ENCODE data around the gene STON2. TPM values are rescaled to one million over a fixed set of nuclear protein-coding genes. Genes with fewer than 3 reads are reported as not detected.

Gene STON2
- polyA plus RNA-seq, 4 donors = 3.4 to 11.5 (median 4.3) TPM

DNA sequence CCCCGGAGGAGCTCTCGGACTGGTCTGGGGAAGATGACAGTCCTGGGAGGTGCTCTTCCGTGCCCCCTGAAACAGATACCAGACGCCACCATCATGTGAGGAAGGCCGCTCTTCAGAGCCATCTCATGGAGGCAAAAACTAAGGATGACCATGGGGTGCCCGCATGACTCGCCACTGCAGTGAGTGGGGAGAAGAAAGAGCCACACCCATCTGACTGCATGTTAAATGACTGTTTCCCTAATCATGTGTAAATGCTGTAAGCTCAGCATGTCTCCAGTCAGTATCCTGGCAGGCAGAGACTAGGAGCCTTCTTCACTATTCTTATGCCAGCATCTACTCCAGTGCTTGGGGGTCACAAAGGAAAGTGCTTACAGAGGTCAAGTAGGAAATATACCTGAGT is 4.0 kb downstream of the STON2 start:
- Histone ChIP-seq H3K9me3 (ENCODE audit: control insufficient read depth in 2 of 2, insufficient read depth in 1 of 2, low read depth in 1 of 2, low read length in 1 of 2) (peaks cover 0 to 4% of the 10 kb centered on the region in 2 donors), H3K36me3 (ENCODE audit: control insufficient read depth in 3 of 3, insufficient read depth in 2 of 3, low read depth in 1 of 3, low read length in 3 of 3) (peaks cover 0 to 10% (median 0%) of the 10 kb centered on the region in 3 donors), H3K27me3 (ENCODE audit: control insufficient read depth in 3 of 3, insufficient read depth in 3 of 3, low read length in 3 of 3) (no peaks in the 10 kb centered on the region), H3K4me3 (ENCODE audit: low read depth in 1 of 3, low read length in 3 of 3) (no peak overlapping the region), H3K27ac (ENCODE audit: low read depth in 1 of 3, low read length in 2 of 3) (no peak overlapping the region), H3K4me1 (ENCODE audit: control insufficient read depth in 3 of 3, insufficient read depth in 2 of 3, low read depth in 1 of 3, low read length in 2 of 3) (peaks cover 0 to 3% (median 0%) of the 10 kb centered on the region in 3 donors)
- no peak for FAIRE-seq
- DNase-seq = no peak
- WGBS, 3 donors = 94 to 96% (median 95%) methylated on average over 7 of the region's 7 CpGs

DNA sequence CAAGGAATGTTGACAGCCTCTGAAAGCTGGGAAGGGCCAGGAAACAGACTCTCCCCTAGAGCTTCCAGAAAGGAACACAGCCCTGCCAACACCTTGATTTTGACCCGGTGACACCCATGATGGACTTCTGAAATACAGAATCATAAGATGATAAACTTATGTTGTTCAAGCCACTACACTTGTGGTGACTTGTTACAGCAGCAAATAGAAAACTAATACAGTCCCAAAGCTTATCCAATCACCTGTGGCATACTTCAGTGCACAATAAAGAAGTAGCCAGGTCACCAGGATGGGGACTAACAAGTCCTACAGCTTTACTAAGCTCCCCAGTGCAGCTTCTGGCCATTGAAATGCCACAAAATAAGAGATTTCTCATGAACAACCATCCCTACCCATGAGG is 5.4 kb downstream of the STON2 start:
- no peak for FAIRE-seq
- 92 to 97% (median 94%) methylated on average over 1 of the region's 1 CpG for WGBS, 3 donors
- Histone ChIP-seq H3K27ac (ENCODE audit: low read depth in 1 of 3, low read length in 2 of 3) (no peak overlapping the region), H3K4me1 (ENCODE audit: control insufficient read depth in 3 of 3, insufficient read depth in 2 of 3, low read depth in 1 of 3, low read length in 2 of 3) (peaks cover 0 to 3% (median 0%) of the 10 kb centered on the region in 3 donors), H3K36me3 (ENCODE audit: control insufficient read depth in 3 of 3, insufficient read depth in 2 of 3, low read depth in 1 of 3, low read length in 3 of 3) (peaks cover 0 to 10% (median 0%) of the 10 kb centered on the region in 3 donors), H3K9me3 (ENCODE audit: control insufficient read depth in 2 of 2, insufficient read depth in 1 of 2, low read depth in 1 of 2, low read length in 1 of 2) (peaks cover 0 to 4% of the 10 kb centered on the region in 2 donors), H3K4me3 (ENCODE audit: low read depth in 1 of 3, low read length in 3 of 3) (no peak overlapping the region), H3K27me3 (ENCODE audit: control insufficient read depth in 3 of 3, insufficient read depth in 3 of 3, low read length in 3 of 3) (no peaks in the 10 kb centered on the region)
- no peak for DNase-seq

DNA sequence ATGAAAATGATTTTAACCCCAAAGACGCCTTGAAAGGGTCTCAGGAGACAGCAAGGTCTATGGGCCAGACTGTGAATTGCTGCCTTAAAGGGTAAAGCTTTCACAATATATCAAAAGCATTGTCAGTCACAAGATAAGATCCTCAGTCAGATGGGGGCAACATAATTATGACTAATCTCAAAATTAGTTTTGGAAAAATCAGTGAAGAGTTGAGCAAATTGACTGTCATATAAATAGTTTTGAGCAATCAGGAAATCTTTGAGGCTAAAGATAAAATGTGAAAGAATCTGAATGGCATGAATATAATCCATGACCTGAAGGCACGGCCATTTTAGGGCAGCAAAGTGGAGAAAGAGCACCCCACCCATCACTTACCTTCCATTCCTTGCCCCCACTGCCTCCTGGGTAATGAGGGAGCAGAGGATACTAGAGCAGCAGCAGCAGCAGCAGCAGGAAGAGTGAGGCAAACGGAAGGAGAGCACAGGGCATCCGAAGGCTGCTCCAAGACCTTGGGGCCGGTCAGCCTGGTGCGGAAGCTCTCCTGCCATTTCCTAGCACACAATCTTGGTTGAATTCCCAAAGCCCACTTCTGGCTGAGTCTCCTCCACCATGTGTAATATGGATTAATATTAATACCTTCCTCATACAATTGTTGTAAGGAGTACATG is 7.0 kb downstream of the STON2 start:
- DNase-seq (no peak), FAIRE-seq (no peak)
- Histone ChIP-seq H3K4me1 (ENCODE audit: control insufficient read depth in 3 of 3, insufficient read depth in 2 of 3, low read depth in 1 of 3, low read length in 2 of 3) (no peaks in the 10 kb centered on the region), H3K27me3 (ENCODE audit: control insufficient read depth in 3 of 3, insufficient read depth in 3 of 3, low read length in 3 of 3) (no peaks in the 10 kb centered on the region), H3K9me3 (ENCODE audit: control insufficient read depth in 2 of 2, insufficient read depth in 1 of 2, low read depth in 1 of 2, low read length in 1 of 2) (peaks cover 0 to 4% of the 10 kb centered on the region in 2 donors), H3K36me3 (ENCODE audit: control insufficient read depth in 3 of 3, insufficient read depth in 2 of 3, low read depth in 1 of 3, low read length in 3 of 3) (peaks cover 0 to 10% (median 0%) of the 10 kb centered on the region in 3 donors), H3K27ac (ENCODE audit: low read depth in 1 of 3, low read length in 2 of 3) (no peak overlapping the region), H3K4me3 (ENCODE audit: low read depth in 1 of 3, low read length in 3 of 3) (no peak overlapping the region)
- 73 to 85% (median 83%) methylated on average over 6 of the region's 6 CpGs for WGBS, 3 donors

DNA sequence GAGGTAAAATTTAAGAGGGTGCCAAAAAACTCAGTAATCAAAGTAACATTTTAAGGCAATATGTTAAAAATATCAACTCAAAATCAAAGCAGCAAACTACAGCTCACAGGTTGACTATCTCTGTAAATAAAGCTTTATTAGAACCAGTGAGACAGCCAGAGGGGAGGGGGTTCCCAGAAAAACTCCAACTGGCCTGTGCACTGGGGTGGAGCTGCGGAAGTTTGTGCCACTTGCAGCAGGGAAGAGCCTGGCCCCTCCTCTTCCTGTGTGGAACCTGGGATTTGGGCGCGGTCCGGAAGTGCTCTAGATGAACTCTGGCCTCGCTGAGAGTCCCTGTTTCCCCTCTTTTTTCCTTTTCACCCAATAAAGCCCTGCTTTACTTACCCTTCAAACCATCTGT is 8.1 kb downstream of the STON2 start:
- Histone ChIP-seq H3K27me3 (ENCODE audit: control insufficient read depth in 3 of 3, insufficient read depth in 3 of 3, low read length in 3 of 3) (no peaks in the 10 kb centered on the region), H3K4me3 (ENCODE audit: low read depth in 1 of 3, low read length in 3 of 3) (no peak overlapping the region), H3K9me3 (ENCODE audit: control insufficient read depth in 2 of 2, insufficient read depth in 1 of 2, low read depth in 1 of 2, low read length in 1 of 2) (peaks cover 0 to 4% of the 10 kb centered on the region in 2 donors), H3K27ac (ENCODE audit: low read depth in 1 of 3, low read length in 2 of 3) (no peak overlapping the region), H3K4me1 (ENCODE audit: control insufficient read depth in 3 of 3, insufficient read depth in 2 of 3, low read depth in 1 of 3, low read length in 2 of 3) (no peaks in the 10 kb centered on the region), H3K36me3 (ENCODE audit: control insufficient read depth in 3 of 3, insufficient read depth in 2 of 3, low read depth in 1 of 3, low read length in 3 of 3) (peaks cover 0 to 10% (median 0%) of the 10 kb centered on the region in 3 donors)
- WGBS, 3 donors = 79 to 90% (median 84%) methylated on average over 5 of the region's 5 CpGs
- DNase-seq (no peak), FAIRE-seq (no peak)

DNA sequence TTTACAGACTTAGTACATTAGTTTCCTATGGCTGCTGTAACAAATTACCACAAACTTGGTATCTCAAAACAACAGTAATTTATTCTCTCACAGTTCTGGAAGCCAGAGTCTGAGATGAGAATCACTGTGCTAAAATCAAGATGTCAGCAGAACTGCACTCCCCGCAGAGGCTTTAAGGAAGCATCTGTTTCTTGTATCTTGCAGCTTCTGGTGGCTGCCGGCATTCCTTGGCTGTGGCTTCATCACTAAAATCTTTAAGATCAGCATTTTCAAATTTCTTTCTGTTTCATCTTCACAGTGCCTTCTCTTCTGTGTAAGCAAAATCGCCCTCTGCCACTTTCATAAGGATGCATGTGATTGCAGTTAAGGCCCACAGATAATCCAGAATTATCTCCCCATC is 9.4 kb downstream of the STON2 start:
- H3K4me1 ChIP-seq (ENCODE audit: control insufficient read depth in 3 of 3, insufficient read depth in 2 of 3, low read depth in 1 of 3, low read length in 2 of 3) = no peaks in the 10 kb centered on the region
- FAIRE-seq (no peak), DNase-seq (no peak)
- H3K9me3 ChIP-seq (ENCODE audit: control insufficient read depth in 2 of 2, insufficient read depth in 1 of 2, low read depth in 1 of 2, low read length in 1 of 2) = peaks cover 0 to 4% of the 10 kb centered on the region in 2 donors
- no peaks in the 10 kb centered on the region for H3K27me3 ChIP-seq (ENCODE audit: control insufficient read depth in 3 of 3, insufficient read depth in 3 of 3, low read length in 3 of 3)
- 65 to 87% (median 75%) methylated on average over 3 of the region's 3 CpGs for WGBS, 3 donors
- H3K36me3 ChIP-seq (ENCODE audit: control insufficient read depth in 3 of 3, insufficient read depth in 2 of 3, low read depth in 1 of 3, low read length in 3 of 3) = peaks cover 0 to 5% (median 0%) of the 10 kb centered on the region in 3 donors
- no peak overlapping the region for H3K27ac ChIP-seq (ENCODE audit: low read depth in 1 of 3, low read length in 2 of 3)
- no peak overlapping the region for H3K4me3 ChIP-seq (ENCODE audit: low read depth in 1 of 3, low read length in 3 of 3)

DNA sequence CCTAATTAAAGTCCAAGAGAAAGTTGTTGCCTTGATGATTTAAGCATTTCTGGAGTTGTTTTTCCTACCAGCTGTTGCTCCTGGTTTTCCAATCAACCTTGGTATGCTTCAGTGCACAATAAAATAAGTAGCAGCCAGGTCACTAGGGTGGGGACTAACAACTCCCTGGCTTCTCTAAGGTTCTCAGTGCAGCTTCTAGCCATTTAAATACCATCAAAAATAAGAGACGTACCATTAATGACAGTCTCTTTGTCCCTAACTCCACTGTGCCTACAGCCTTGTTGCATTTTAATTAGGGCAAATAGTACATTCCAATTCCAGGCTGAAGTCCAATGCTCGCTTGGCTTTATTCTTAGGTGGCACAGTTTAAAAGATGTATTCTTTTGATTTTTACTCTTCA is 11.8 kb downstream of the STON2 start:
- no peak overlapping the region for H3K27ac ChIP-seq (ENCODE audit: low read depth in 1 of 3, low read length in 2 of 3)
- FAIRE-seq = no peak

DNA sequence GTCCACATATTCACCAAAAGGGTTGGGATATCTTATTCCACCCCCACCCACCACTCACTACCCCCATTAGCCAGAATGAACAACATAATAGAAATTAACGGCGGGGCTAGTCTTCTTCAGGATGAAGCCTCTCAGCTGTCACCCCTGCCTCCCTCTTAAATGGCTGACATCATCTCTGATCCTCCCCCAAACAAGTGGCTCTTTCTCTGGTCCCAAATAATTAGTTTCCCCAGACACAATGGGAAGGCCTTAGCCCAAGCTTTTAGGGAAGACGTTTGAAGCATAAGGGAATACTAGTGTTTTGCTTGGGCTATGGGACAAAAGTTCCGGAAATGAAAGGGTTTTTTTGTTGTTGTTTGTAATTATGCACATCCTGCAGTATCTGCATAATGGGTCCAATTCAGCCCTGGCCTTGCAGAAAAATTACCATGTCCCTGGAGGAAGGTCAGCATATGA is 13.8 kb downstream of the STON2 start:
- Histone ChIP-seq H3K4me1 (ENCODE audit: control insufficient read depth in 3 of 3, insufficient read depth in 2 of 3, low read depth in 1 of 3, low read length in 2 of 3) (no peaks in the 10 kb centered on the region), H3K27me3 (ENCODE audit: control insufficient read depth in 3 of 3, insufficient read depth in 3 of 3, low read length in 3 of 3) (no peaks in the 10 kb centered on the region), H3K9me3 (ENCODE audit: control insufficient read depth in 2 of 2, insufficient read depth in 1 of 2, low read depth in 1 of 2, low read length in 1 of 2) (no peaks in the 10 kb centered on the region), H3K27ac (ENCODE audit: low read depth in 1 of 3, low read length in 2 of 3) (no peak overlapping the region), H3K4me3 (ENCODE audit: low read depth in 1 of 3, low read length in 3 of 3) (no peak overlapping the region), H3K36me3 (ENCODE audit: control insufficient read depth in 3 of 3, insufficient read depth in 2 of 3, low read depth in 1 of 3, low read length in 3 of 3) (no peaks in the 10 kb centered on the region)
- 65 to 81% (median 73%) methylated on average over 4 of the region's 4 CpGs for WGBS, 3 donors
- no peak for FAIRE-seq
- DNase-seq = no peak

More for the DNA sequence above, 11.8 kb downstream of the STON2 start:
- H3K4me1 ChIP-seq (ENCODE audit: control insufficient read depth in 3 of 3, insufficient read depth in 2 of 3, low read depth in 1 of 3, low read length in 2 of 3) = no peaks in the 10 kb centered on the region
- no peak for DNase-seq
- 68 to 85% (median 83%) methylated on average over 2 of the region's 2 CpGs for WGBS, 3 donors
- H3K36me3 ChIP-seq (ENCODE audit: control insufficient read depth in 3 of 3, insufficient read depth in 2 of 3, low read depth in 1 of 3, low read length in 3 of 3) = no peaks in the 10 kb centered on the region
- no peaks in the 10 kb centered on the region for H3K27me3 ChIP-seq (ENCODE audit: control insufficient read depth in 3 of 3, insufficient read depth in 3 of 3, low read length in 3 of 3)
- H3K9me3 ChIP-seq (ENCODE audit: control insufficient read depth in 2 of 2, insufficient read depth in 1 of 2, low read depth in 1 of 2, low read length in 1 of 2) = peaks cover 0 to 4% of the 10 kb centered on the region in 2 donors
- H3K4me3 ChIP-seq (ENCODE audit: low read depth in 1 of 3, low read length in 3 of 3) = no peak overlapping the region

DNA sequence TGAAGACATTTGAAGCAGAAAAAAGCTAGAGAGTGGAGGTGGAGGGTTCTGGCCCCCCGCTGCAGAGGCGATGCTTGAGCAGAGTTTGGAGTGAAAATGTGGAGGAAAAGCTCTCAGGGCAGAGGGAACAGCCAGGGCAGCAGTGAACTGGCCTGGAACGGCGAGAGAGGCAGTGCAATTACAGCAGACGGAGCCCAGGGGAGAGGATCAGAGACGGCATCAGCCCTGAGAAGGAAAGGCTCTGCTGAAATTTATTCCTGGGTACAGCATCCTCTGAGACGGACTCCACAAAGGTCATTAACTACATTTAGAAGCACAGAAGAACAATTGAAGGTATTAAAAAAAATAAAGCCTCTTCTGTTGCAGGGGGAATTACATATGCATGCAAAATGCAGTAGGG is 14.2 kb downstream of the STON2 start:
- DNase-seq = no peak
- no peaks in the 10 kb centered on the region for H3K9me3 ChIP-seq (ENCODE audit: control insufficient read depth in 2 of 2, insufficient read depth in 1 of 2, low read depth in 1 of 2, low read length in 1 of 2)
- no peaks in the 10 kb centered on the region for H3K4me1 ChIP-seq (ENCODE audit: control insufficient read depth in 3 of 3, insufficient read depth in 2 of 3, low read depth in 1 of 3, low read length in 2 of 3)
- no peaks in the 10 kb centered on the region for H3K27me3 ChIP-seq (ENCODE audit: control insufficient read depth in 3 of 3, insufficient read depth in 3 of 3, low read length in 3 of 3)
- FAIRE-seq = no peak
- no peaks in the 10 kb centered on the region for H3K36me3 ChIP-seq (ENCODE audit: control insufficient read depth in 3 of 3, insufficient read depth in 2 of 3, low read depth in 1 of 3, low read length in 3 of 3)
- 80 to 89% (median 87%) methylated on average over 7 of the region's 7 CpGs for WGBS, 3 donors
- no peak overlapping the region for H3K27ac ChIP-seq (ENCODE audit: low read depth in 1 of 3, low read length in 2 of 3)
- H3K4me3 ChIP-seq (ENCODE audit: low read depth in 1 of 3, low read length in 3 of 3) = no peak overlapping the region

DNA sequence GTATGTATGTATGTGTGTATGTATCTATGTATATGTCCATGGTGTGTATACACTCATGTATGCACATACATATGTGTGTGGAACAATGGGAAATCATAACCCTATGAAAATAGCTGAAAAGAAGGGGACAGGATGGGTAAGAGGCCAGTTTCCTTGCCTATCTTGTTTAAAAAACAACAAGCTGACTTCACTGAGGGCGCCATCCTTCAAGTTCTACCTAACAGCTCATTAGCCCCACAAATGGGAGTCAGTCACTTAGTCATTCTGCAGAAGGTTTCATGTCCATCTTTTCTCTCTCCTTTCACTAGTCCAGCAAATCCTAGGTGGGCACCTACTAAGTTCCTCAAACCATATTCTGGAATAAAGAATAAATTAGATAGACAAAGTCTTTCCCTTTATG is 14.7 kb downstream of the STON2 start:
- H3K36me3 ChIP-seq (ENCODE audit: control insufficient read depth in 3 of 3, insufficient read depth in 2 of 3, low read depth in 1 of 3, low read length in 3 of 3) = no peaks in the 10 kb centered on the region
- H3K4me3 ChIP-seq (ENCODE audit: low read depth in 1 of 3, low read length in 3 of 3) = no peak overlapping the region
- WGBS, 3 donors = 81 to 94% (median 90%) methylated on average over 1 of the region's 1 CpG
- H3K4me1 ChIP-seq (ENCODE audit: control insufficient read depth in 3 of 3, insufficient read depth in 2 of 3, low read depth in 1 of 3, low read length in 2 of 3) = no peaks in the 10 kb centered on the region
- no peak overlapping the region for H3K27ac ChIP-seq (ENCODE audit: low read depth in 1 of 3, low read length in 2 of 3)
- no peaks in the 10 kb centered on the region for H3K27me3 ChIP-seq (ENCODE audit: control insufficient read depth in 3 of 3, insufficient read depth in 3 of 3, low read length in 3 of 3)
- FAIRE-seq (no peak), DNase-seq (no peak)
- H3K9me3 ChIP-seq (ENCODE audit: control insufficient read depth in 2 of 2, insufficient read depth in 1 of 2, low read depth in 1 of 2, low read length in 1 of 2) = no peaks in the 10 kb centered on the region
